Endothelial cell of umbilical vein (primary cell): ENCODE measurements around the gene CRTC1. TPM values are rescaled to one million over a fixed set of nuclear protein-coding genes. Genes with fewer than 3 reads are reported as not detected.

Experiments used
- BruUV-seq: library from RNA; stranded (reverse); fragments of 400-500 nt; replicated peaks from 2 replicates; lab custom pipeline; 2021; lab: Mats Ljungman, UMichigan
- CTCF ChIA-PET: fragments of 300-600, 350-600 bp; sonication (Branson Sonifier 250); formaldehyde crosslinking; loops from one replicate; lab custom pipeline; 2021; ENCODE audit warnings: antibody characterized with exemption, inconsistent platforms; lab: Charles Lee
- POLR2A ChIA-PET: fragments of 300-600, 350-600 bp; sonication (Branson Sonifier 250); formaldehyde crosslinking; loops from one replicate; lab custom pipeline; 2021; ENCODE audit warnings: antibody characterized with exemption, inconsistent platforms; lab: Charles Lee
- DNase-seq: peaks from one replicate; pipeline ENCODE4 v3.0.0-alpha.2; 2011; ENCODE audit warnings: low read depth, low spot score
- FAIRE-seq: peaks from 2 replicates; lab custom pipeline; 2011; peaks lifted over from hg19 to GRCh38; lab: Jason Lieb, UNC
- H2AFZ ChIP-seq: 2 replicates; pipeline ENCODE4 v1.6.0; 2012; ENCODE audit warnings: low read depth, low read length, control low read depth, inconsistent platforms
- H3K27ac ChIP-seq: 2 replicates; pipeline ENCODE4 v1.5.1; 2011; ENCODE audit warnings: low read depth, mild to moderate bottlenecking, control low read depth, low read length, moderate library complexity; ENCODE audit not compliant: insufficient read depth
- H3K27me3 ChIP-seq, 2 experiments: 2 replicates each; pipeline versions ENCODE4 v1.6.0 to v1.6.1; 2011; ENCODE audit warnings: low read length in 2 of 2, mixed read lengths in 1 of 2; ENCODE audit not compliant: control insufficient read depth in 2 of 2, insufficient read depth in 2 of 2
- H3K36me3 ChIP-seq, 2 experiments: 2 replicates in 1 of 2; 3 replicates in 1 of 2; pipeline ENCODE4 v1.5.1; 2011; ENCODE audit warnings: low read length in 2 of 2, mild to moderate bottlenecking in 1 of 2, moderate library complexity in 1 of 2; ENCODE audit not compliant: control insufficient read depth in 2 of 2, insufficient read depth in 2 of 2; ENCODE audit errors: extremely low read depth in 1 of 2
- H3K4me1 ChIP-seq: 3 replicates; pipeline ENCODE4 v1.5.1; 2011; ENCODE audit warnings: mild to moderate bottlenecking, low read length; ENCODE audit not compliant: control insufficient read depth, insufficient read depth; ENCODE audit errors: extremely low read depth
- H3K4me2 ChIP-seq: 2 replicates; pipeline ENCODE4 v1.6.1; 2011; ENCODE audit warnings: low read length, control low read depth, mixed read lengths; ENCODE audit not compliant: insufficient read depth
- H3K4me3 ChIP-seq, 3 experiments: fragments of 200-600 bp in 1 of 3; sonication (generic), shearing (Covaris generic) in 1 of 3; replicated peaks in 1 of 3; 2 replicates each; pipeline ENCODE4 v1.5.1; 2011 to 2016; ENCODE audit warnings: control low read depth in 3 of 3, low read length in 3 of 3, mild to moderate bottlenecking in 2 of 3, inconsistent platforms in 1 of 3, low read depth in 1 of 3, moderate library complexity in 1 of 3; ENCODE audit not compliant: insufficient read depth in 1 of 3
- H3K79me2 ChIP-seq: 2 replicates; pipeline ENCODE4 v1.6.0; 2012; ENCODE audit warnings: low read length, inconsistent platforms; ENCODE audit not compliant: control insufficient read depth, insufficient read depth
- H3K9ac ChIP-seq: replicated peaks from 2 replicates; pipeline ENCODE3; 2011; ENCODE audit warnings: low read length, control low read depth; ENCODE audit not compliant: insufficient read depth; ENCODE audit errors: extremely low read depth
- H3K9me1 ChIP-seq: replicated peaks from 3 replicates; pipeline ENCODE4 v1.6.0; 2011; ENCODE audit warnings: mild to moderate bottlenecking, low read length; ENCODE audit not compliant: control insufficient read depth, insufficient read depth; ENCODE audit errors: extremely low read depth
- H3K9me3 ChIP-seq: replicated peaks from 2 replicates; pipeline ENCODE4 v1.5.1; 2012; ENCODE audit warnings: low read length, inconsistent platforms; ENCODE audit not compliant: control insufficient read depth, insufficient read depth
- H4K20me1 ChIP-seq: replicated peaks from 2 replicates; pipeline ENCODE3; 2011; ENCODE audit warnings: mild to moderate bottlenecking, low read length; ENCODE audit not compliant: control insufficient read depth, insufficient read depth; ENCODE audit errors: extremely low read depth
- EZH2 ChIP-seq: IDR thresholded peaks from 2 replicates; pipeline ENCODE4 v1.6.1; 2012; ENCODE audit warnings: borderline replicate concordance, low read depth, mild to moderate bottlenecking, moderate library complexity, low read length, inconsistent platforms; ENCODE audit not compliant: severe bottlenecking
- FOS ChIP-seq: IDR thresholded peaks from 2 replicates; pipeline ENCODE4 v1.6.1; 2011; ENCODE audit warnings: mild to moderate bottlenecking, low read length, moderate library complexity, borderline replicate concordance; ENCODE audit not compliant: insufficient read depth
- GATA2 ChIP-seq: IDR thresholded peaks from 2 replicates; pipeline ENCODE4 v1.7.0; 2011; ENCODE audit warnings: low read depth, mild to moderate bottlenecking, moderate library complexity, mixed read lengths, low read length; ENCODE audit not compliant: insufficient read length, insufficient read depth
- JUN ChIP-seq: IDR thresholded peaks from 2 replicates; pipeline ENCODE4 v1.6.1; 2011; ENCODE audit warnings: borderline replicate concordance, low read depth; ENCODE audit not compliant: insufficient read length, insufficient read depth
- MYC ChIP-seq: IDR thresholded peaks from one replicate; pipeline ENCODE4 v1.6.1; 2011; ENCODE audit warnings: mild to moderate bottlenecking, low read depth, low read length
- POLR2A ChIP-seq: IDR thresholded peaks from 2 replicates; pipeline ENCODE4 v1.6.1; 2012; ENCODE audit warnings: low read depth, mild to moderate bottlenecking, control low read depth, low read length
- POLR2AphosphoS5 ChIP-seq: IDR thresholded peaks from 2 replicates; pipeline ENCODE4 v1.6.1; 2012; ENCODE audit warnings: low read depth, mild to moderate bottlenecking, control low read depth, low read length, moderate library complexity; ENCODE audit not compliant: insufficient read depth
- dilution Hi-C: fragments of 300-500 bp; cut with MboI; formaldehyde crosslinking; loops from one replicate; pipeline ENCODE4 v1.15.0; 2019; ENCODE audit warnings: low sequenced_read_pairs; ENCODE audit not compliant: extremely low pct_ligation_motif_present
- intact Hi-C: fragments of 100-400 bp; cut with micrococcal nuclease; formaldehyde crosslinking; loops from one replicate; pipeline ENCODE4 v1.10.0; 2022
- polyA plus RNA-seq, 4 experiments: library from polyadenylated mRNA; depleted of rRNA in 3 of 4; stranded (reverse) in 3 of 4; unstranded in 1 of 4; fragments of >200 nt; gene quantifications; 2 replicates each; pipeline versions ENCODE4 v1.2.1 to v1.2.3, GENCODE V29; 2011 to 2012; ENCODE audit warnings: missing spikeins in 1 of 4
- total RNA-seq: library from RNA; stranded (reverse); gene quantifications from 2 replicates; pipeline ENCODE4 v1.2.3, GENCODE V29; 2021
- TF ChIP-seq, protein P1 (sequence below): IDR thresholded peaks from 2 replicates; pipeline ENCODE4 v1.6.1; 2011; ENCODE audit not compliant: insufficient read depth, insufficient read length
- TF ChIP-seq, protein P2 (sequence below), 2 donors: IDR thresholded peaks; 1 replicate in 1 of 2; 2 replicates in 1 of 2; pipeline ENCODE4 v1.5.1; 2011; ENCODE audit warnings: low read length in 2 of 2, mild to moderate bottlenecking in 2 of 2, moderate library complexity in 2 of 2, control low read depth in 1 of 2, inconsistent platforms in 1 of 2, low read depth in 1 of 2; ENCODE audit not compliant: insufficient read depth in 1 of 2; ENCODE audit errors: extremely low read depth in 1 of 2

The CRTC1 gene
- total and polyA plus RNA-seq, 2 donors (not counting 3 experiments of a cell fraction or from before 2014, with no cell fraction given), result 4.2 to 11.4 TPM

DNA sequence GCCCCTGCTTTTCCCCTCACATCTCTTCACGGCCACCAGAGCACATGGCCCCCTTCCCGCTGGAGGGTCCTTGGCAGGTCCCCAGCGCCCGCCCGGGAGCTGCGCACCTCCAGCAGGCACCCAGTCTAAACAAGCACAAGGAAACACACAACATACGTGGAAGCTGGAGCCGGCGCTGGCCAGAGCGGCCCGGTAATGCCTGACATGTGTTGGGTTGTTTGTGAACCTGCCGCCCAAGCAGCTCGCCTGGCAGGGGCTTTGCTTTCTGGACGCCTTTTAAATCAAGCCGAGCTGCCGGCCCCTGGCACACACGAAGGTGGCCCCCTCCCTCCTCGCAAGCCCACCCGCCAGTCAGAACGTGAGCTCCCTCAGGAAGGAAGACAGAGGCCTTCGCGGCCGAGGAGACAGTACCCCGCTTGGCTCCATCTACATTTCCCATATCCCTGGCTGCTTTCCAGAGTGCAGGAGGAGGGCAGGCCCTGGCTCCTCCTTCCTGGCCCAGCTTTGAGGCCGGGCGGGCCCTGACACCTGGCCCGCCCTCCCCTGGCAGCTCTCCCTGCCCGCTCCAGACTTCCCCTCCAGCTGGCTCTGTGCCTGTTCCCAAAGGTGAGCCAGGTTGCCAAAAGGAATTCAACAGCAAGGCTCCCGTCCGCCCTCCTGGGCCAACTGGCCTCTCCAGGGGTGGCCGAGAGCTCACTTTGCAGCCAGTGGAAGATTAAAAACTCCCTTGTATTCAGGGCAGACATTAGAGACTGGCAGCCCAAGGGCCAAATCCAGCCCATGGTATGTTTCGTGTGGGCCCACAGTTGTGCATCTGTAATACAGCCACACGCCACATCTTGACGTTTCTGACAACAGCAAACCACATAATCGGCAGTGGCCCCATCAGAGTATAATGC, 78.9 kb downstream of the CRTC1 start:
- DNase-seq (peak; percentile 40), FAIRE-seq (no peak)
- Histone ChIP-seq H3K27me3 (no peaks in the 10 kb centered on the region), H3K4me2 (no peak overlapping the region), H3K27ac (no peak overlapping the region), H3K4me1 (no peaks in the 10 kb centered on the region), H3K36me3 (no peaks in the 10 kb centered on the region), H3K9me3 (no peaks in the 10 kb centered on the region), H3K9ac (no peak overlapping the region), H4K20me1 (no peaks in the 10 kb centered on the region), H3K4me3 (no peak overlapping the region), H3K9me1 (no peaks in the 10 kb centered on the region), H3K79me2 (no peaks in the 10 kb centered on the region), H2AFZ (no peak overlapping the region)
- ChIA-PET CTCF (interaction anchor here (0.7 to 1.8 kb wide), 3 partner anchors 15 to 168 kb away, joined by 3 to 8 read pairs (median 6); no protein-coding TSS in a partner anchor), POLR2A (no interaction called here)
- dilution Hi-C loops (no loop called here), intact Hi-C loops (no loop called here)
- no TSS peak for BruUV-seq
- no peak for TF ChIP-seq FOS
- no peak for TF ChIP-seq GATA2
- TF ChIP-seq, protein P1, sequence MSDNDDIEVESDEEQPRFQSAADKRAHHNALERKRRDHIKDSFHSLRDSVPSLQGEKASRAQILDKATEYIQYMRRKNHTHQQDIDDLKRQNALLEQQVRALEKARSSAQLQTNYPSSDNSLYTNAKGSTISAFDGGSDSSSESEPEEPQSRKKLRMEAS, result no peak
- TF ChIP-seq POLR2A, result no peak
- no peak for TF ChIP-seq EZH2
- TF ChIP-seq, protein P2, sequence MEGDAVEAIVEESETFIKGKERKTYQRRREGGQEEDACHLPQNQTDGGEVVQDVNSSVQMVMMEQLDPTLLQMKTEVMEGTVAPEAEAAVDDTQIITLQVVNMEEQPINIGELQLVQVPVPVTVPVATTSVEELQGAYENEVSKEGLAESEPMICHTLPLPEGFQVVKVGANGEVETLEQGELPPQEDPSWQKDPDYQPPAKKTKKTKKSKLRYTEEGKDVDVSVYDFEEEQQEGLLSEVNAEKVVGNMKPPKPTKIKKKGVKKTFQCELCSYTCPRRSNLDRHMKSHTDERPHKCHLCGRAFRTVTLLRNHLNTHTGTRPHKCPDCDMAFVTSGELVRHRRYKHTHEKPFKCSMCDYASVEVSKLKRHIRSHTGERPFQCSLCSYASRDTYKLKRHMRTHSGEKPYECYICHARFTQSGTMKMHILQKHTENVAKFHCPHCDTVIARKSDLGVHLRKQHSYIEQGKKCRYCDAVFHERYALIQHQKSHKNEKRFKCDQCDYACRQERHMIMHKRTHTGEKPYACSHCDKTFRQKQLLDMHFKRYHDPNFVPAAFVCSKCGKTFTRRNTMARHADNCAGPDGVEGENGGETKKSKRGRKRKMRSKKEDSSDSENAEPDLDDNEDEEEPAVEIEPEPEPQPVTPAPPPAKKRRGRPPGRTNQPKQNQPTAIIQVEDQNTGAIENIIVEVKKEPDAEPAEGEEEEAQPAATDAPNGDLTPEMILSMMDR (IDR thresholded peaks at IDR 0.05; ENCODE audit: extremely low read depth in 1 of 2, insufficient read depth in 1 of 2, low read depth in 1 of 2, low read length in 2 of 2), result no peak
- TF ChIP-seq MYC, result no peak
- no peak for TF ChIP-seq JUN
- TF ChIP-seq POLR2AphosphoS5, result no peak
